HUES6 (cell line): ENCODE measurements around the gene ITPR3.

ENCODE experiments used
- H3K27ac ChIP-seq: 2 replicates; pipeline ENCODE4 v1.7.0; 2013; ENCODE audit warnings: low read depth, mild to moderate bottlenecking, low read length, inconsistent platforms
- H3K27me3 ChIP-seq: 2 replicates; pipeline ENCODE4 v1.6.1; 2013; ENCODE audit warnings: low read length; ENCODE audit not compliant: control insufficient read depth, insufficient read depth
- H3K36me3 ChIP-seq: 2 replicates; pipeline ENCODE4 v1.6.1; 2013; ENCODE audit warnings: low read length; ENCODE audit not compliant: control insufficient read depth, insufficient read depth
- H3K4me1 ChIP-seq: 2 replicates; pipeline ENCODE4 v1.6.1; 2013; ENCODE audit warnings: low read length; ENCODE audit not compliant: control insufficient read depth, insufficient read depth
- H3K4me3 ChIP-seq: 2 replicates; pipeline ENCODE4 v1.5.1; 2013; ENCODE audit warnings: low read depth, low read length
- H3K9ac ChIP-seq: one replicate; pipeline ENCODE4 v1.6.1; 2013; ENCODE audit warnings: mild to moderate bottlenecking, low read length
- H3K9me3 ChIP-seq: 2 replicates; pipeline ENCODE4 v1.6.1; 2013; ENCODE audit warnings: low read depth, low read length; ENCODE audit not compliant: control insufficient read depth, insufficient read depth

Gene ITPR3

DNA sequence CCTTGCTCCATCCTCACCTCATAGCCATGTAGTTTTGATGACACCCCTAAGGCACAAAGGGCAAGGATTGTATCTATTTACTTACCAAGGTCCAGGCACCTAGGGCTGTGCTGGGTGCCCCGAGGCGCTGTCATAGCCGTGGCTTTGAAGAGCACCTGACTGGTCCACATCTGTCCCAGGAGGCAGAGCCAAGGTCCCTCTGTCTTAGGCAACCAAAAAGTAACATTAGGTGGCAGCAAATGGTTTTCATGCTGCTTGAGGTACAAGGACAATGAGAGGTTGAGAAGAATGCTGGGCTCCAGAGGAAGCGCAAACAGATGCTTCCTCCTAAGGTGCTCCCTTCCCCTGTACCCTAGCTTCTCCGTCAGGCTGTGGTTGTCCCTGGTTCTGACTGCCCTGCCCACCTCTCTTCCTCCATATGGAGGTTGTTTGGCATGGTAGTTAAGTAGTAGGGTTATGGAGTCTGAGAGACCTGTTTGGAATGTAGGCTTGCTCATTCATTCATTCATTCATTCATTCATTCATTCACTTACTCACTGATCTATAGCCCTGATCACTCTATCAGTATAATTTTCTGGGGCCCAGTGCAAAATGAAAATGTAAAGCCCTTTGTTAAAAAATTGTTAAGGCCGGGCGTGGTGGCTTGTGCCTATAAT is 93.4 kb downstream of the ITPR3 start:
- Histone ChIP-seq H3K27ac (no peak overlapping the region), H3K4me3 (no peak overlapping the region), H3K27me3 (no peaks in the 10 kb centered on the region), H3K4me1 (peaks cover 28% of the 10 kb centered on the region), H3K9ac (no peak overlapping the region), H3K36me3 (peaks cover 12% of the 10 kb centered on the region), H3K9me3 (no peaks in the 10 kb centered on the region)

DNA sequence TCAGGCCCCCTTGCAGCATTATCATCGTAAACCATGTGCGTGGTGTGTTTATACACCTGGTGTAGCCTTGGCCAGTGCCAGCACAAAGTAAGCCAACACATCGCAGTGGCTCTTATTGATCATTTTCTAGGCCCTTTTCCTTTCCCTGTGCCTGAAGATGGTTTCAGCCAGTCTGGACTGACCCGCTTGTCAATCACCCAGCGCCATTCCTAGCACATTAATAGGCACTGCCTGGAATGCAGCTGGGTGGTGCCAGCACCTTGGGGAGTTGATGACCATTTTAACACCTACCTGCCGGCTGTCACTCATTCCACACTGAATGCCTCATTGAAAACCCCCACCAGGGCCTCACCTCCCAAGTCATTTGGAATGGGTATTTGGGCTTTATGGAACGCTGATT is 95.3 kb downstream of the ITPR3 start:
- Histone ChIP-seq H3K4me3 (no peak overlapping the region), H3K27ac (no peak overlapping the region), H3K27me3 (no peaks in the 10 kb centered on the region; the same call in 1 of the 2 replicates), H3K36me3 (no peaks in the 10 kb centered on the region), H3K9me3 (no peaks in the 10 kb centered on the region), H3K9ac (no peak overlapping the region), H3K4me1 (peaks cover 18% of the 10 kb centered on the region)

DNA sequence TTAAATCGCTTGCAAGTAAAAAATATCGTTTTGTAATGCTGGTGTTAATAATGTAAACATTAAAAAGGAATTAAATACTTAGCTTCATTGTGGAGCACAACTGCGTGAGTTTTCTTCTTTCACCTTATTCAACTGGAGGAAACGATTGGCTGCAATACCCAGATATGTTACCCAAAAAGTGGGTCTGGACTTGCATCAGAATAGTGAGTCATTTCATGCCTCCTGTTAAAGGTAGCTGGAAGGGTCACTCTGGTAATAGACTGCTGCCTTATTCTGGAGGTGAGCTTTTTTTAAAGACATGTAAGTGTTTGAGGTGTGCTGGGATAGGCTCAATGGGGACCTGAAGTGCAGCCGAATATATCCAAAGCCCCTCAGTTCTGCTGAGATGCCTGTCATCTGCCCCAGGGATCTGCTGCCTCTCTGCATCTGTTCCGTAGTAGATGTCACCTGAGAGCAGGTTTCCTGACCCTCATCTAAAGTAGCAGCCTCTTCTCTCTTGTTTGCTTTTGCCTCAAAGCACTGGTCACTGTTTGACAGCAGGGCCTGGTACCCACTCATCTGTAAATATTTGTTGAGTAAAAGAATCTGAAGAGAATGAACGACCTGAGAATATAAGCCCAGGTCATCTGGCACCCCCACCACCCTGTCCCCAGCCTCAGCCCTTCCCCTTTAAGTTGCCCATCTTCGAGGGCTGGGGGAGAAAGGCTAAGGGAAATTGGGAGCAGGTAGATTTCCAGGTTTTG is 95.9 kb downstream of the ITPR3 start:
- Histone ChIP-seq H3K27ac (no peak overlapping the region), H3K9ac (no peak overlapping the region), H3K36me3 (no peaks in the 10 kb centered on the region), H3K4me3 (no peak overlapping the region), H3K9me3 (no peaks in the 10 kb centered on the region), H3K4me1 (peaks cover 15% of the 10 kb centered on the region; the same call in 1 of the 2 replicates), H3K27me3 (no peaks in the 10 kb centered on the region; the same call in 1 of the 2 replicates)

DNA sequence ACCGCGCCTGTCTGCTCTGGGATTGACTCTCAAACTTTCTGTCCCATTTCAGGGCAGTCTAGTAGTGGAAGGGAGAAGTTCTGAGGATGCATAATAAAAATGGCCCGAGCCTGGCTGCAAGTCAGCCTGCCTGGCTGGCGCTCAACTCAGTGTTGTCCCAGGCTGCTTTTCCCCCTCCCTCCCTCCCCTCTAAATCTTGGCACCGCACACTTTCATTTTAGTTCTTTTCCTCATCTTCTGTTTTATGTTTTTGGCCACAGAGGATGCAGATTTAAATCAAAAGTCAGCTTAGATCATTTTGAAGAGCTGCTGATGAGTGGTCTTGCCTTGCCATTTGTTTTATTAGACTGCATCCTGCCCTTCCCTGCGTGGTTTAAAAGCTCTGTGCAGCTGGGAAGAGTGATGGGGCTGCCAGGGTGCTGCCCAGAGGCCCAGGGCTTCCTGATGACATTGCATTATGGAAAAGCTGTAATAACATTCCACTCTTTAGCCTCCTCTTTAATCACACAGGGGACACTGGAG is 96.9 kb downstream of the ITPR3 start:
- Histone ChIP-seq H3K36me3 (no peaks in the 10 kb centered on the region), H3K4me1 (peaks cover 15% of the 10 kb centered on the region; the same call in 1 of the 2 replicates), H3K27me3 (no peaks in the 10 kb centered on the region; the same call in 1 of the 2 replicates), H3K27ac (no peak overlapping the region), H3K9ac (no peak overlapping the region), H3K9me3 (no peaks in the 10 kb centered on the region), H3K4me3 (no peak overlapping the region)

DNA sequence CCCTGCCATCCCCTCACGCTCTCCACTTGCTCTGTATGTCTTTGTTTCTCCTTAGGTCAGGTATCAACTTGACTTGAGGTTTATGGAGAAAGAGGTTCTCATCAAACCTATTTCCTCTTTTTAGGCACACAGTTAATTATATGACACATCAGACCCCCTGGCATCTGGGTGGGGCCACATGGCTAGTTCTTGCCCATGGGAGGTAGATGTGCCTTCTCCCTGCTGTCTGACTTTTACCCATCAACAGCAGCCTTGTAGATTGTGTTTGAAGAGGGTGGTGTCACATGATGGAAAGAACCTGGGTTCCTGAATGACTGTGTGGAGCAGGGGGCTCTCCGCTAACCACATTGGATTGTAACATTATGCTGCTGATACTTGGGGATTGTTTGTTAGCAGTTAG is 97.6 kb downstream of the ITPR3 start:
- H3K27ac ChIP-seq: no peak overlapping the region
- no peak overlapping the region for H3K9ac ChIP-seq
- no peaks in the 10 kb centered on the region for H3K9me3 ChIP-seq
- no peaks in the 10 kb centered on the region for H3K36me3 ChIP-seq
- H3K4me3 ChIP-seq: no peak overlapping the region
- peaks cover 15% of the 10 kb centered on the region; the same call in 1 of the 2 replicates for H3K4me1 ChIP-seq
- no peaks in the 10 kb centered on the region; the same call in 1 of the 2 replicates for H3K27me3 ChIP-seq

DNA sequence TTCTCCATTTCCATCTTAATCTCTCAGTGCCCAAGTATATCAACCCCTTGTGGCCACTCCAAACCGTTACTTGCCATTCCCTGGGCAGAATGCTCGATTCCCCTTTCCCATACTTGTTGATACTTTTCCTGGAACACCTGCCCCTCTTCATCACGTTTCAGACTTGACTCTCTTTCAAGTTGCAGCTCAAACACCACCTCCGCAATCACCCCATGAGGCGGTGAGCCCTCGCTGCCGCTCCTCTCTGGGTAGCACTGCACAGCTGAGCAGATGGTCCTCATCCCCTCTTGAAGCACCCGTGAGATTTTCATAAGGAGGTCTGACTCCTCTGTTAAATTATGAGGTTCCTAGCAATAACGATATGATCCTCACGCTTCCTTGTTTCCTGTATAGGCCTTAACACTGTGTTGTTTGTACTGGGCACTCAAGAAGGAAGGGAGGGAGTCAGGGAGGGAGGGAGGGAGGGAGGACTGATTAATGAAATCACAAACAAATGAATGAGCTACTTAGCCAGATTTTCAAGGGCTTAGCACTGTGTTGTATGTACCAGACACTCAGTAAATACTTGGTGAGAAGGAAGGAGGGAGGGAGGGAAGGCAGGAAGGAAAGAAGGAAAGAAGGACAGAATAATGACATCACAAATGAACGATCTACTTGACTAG is 98.3 kb downstream of the ITPR3 start:
- Histone ChIP-seq H3K9me3 (no peaks in the 10 kb centered on the region), H3K27ac (no peak overlapping the region)

DNA sequence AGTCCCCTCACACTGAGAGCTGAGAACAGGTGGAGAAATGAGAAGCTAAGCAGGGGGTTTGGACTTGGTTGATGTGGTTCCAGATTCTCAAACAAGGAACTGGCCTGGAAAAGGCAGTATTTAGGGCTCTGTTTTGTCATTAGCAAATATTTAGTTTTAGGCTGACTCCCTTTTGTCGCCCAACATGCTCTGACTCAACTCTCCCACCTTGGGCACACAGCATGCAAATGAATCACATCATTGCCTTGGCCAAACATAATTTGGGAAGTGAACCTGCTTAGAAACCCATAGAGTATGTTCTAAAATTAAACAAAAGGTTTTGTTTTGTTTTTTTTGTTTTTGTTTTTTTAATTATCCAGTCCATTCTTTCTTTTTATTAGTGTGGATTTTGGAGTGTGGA is 99.9 kb downstream of the ITPR3 start:
- Histone ChIP-seq H3K4me1 (peaks cover 17% of the 10 kb centered on the region; the same call in 1 of the 2 replicates), H3K9ac (no peak overlapping the region), H3K4me3 (no peak overlapping the region), H3K36me3 (no peaks in the 10 kb centered on the region), H3K27ac (no peak overlapping the region), H3K9me3 (no peaks in the 10 kb centered on the region), H3K27me3 (no peaks in the 10 kb centered on the region; the same call in 1 of the 2 replicates)

More for the DNA sequence above, 98.3 kb downstream of the ITPR3 start:
- Histone ChIP-seq H3K4me3 (no peak overlapping the region), H3K36me3 (no peaks in the 10 kb centered on the region), H3K9ac (no peak overlapping the region), H3K27me3 (no peaks in the 10 kb centered on the region; the same call in 1 of the 2 replicates), H3K4me1 (peaks cover 15% of the 10 kb centered on the region; the same call in 1 of the 2 replicates)

DNA sequence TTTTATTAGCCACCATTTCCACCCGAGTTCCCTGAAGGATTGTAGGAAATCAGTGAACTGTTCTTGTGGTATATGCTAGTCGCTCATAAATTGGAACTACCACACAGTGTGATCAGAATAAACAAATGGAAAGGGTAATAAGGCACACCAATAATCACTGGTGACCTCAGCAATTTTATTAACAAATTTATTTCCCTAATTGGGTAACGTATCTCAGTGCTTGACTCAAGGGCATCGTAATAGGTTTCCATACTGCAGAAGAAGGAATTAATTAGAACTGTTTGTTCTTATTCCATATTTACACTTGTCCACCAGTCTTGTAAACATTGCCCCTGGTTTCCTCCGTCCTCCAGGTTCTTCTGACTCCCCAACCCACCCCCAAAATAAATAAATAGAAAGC is 100.4 kb downstream of the ITPR3 start:
- no peak overlapping the region for H3K27ac ChIP-seq
- peaks cover 12% of the 10 kb centered on the region; the same call in 1 of the 2 replicates for H3K4me1 ChIP-seq
- no peak overlapping the region for H3K9ac ChIP-seq
- no peaks in the 10 kb centered on the region for H3K36me3 ChIP-seq
- no peaks in the 10 kb centered on the region; the same call in 1 of the 2 replicates for H3K27me3 ChIP-seq
- H3K9me3 ChIP-seq: no peaks in the 10 kb centered on the region
- H3K4me3 ChIP-seq: no peak overlapping the region

DNA sequence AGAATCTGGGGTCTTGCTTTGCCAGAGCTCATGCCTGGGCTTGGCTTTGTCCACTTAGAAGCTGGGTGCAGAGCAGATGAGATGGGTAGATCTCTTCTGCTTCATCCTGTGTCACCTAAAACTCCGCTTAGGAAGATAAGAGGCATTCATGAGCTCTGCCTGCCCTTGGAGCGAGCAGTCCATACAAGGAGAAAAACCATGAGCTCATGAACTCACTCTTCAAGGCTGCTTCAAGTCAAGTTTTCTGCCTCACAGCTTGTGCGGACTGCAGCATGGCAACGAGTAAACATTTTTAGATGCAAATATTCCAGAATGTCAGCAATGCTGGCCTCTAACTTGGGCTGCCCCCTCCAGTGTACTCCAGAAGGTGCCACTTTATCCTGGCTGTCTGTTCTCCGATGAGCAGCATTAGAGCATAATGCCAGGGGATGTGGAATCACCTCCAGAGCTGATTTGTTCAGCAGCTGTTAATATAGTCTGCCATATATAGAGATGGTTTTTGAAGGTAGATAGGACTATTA is 101.0 kb downstream of the ITPR3 start:
- Histone ChIP-seq H3K4me3 (no peak overlapping the region), H3K27me3 (no peaks in the 10 kb centered on the region; the same call in 1 of the 2 replicates), H3K27ac (no peak overlapping the region), H3K4me1 (peaks cover 6% of the 10 kb centered on the region; the same call in 1 of the 2 replicates), H3K9me3 (no peaks in the 10 kb centered on the region), H3K9ac (no peak overlapping the region), H3K36me3 (no peaks in the 10 kb centered on the region)

DNA sequence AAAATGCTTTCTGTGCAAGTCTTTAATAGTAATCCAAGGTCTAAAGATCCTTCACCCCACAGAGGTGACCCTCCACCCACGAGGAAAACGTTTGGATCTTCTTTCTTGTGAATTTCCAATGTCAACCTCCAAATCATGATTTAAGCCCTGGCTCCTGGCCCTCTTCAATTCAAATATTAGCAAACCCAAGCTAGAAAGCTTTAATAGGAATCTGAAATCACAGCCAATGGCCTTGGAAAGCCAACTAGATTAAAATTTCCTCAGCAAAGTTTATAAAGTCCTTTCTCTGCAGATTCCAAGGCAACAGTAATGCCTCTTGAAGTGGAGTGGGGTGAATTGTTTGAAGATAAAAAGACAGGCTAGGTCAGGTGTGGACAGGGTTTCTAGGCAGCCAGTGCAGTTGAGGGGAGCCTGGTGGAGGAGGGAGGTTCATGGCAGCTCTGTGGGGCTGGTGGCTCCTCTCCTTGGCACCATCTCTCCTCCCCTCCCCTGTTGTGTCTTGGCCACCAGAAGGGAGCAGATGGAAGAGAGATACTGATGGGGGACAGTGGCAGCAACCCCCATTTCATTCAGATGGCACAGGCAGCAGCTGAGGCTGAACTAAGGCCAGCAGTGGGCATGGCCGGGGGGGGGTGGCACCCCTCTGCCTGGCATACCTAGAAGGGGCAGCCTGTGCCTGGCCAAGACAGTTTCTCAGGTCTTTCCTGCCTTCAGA is 102.4 kb downstream of the ITPR3 start:
- Histone ChIP-seq H3K4me3 (no peak overlapping the region), H3K4me1 (peaks cover 8% of the 10 kb centered on the region; the same call in 1 of the 2 replicates), H3K36me3 (no peaks in the 10 kb centered on the region), H3K9ac (no peak overlapping the region), H3K9me3 (no peaks in the 10 kb centered on the region), H3K27me3 (no peaks in the 10 kb centered on the region; the same call in 1 of the 2 replicates), H3K27ac (no peak overlapping the region)
